Superior temporal gyrus (tissue), 1 donor: ENCODE data around the gene MYO15A.

Experiments used
- DNase-seq: peaks from one replicate; pipeline ENCODE4 v3.0.0-alpha.2; 2016; ENCODE audit errors: extremely low spot score

The MYO15A gene

GRCh38 chr17:18218756-18219415 is 110.3 kb downstream of the MYO15A start:
- DNase-seq = no peak

- no peak for DNase-seq
These were observed 115.5 kb downstream of the MYO15A start for GRCh38 chr17:18224053-18224386.

- no peak for DNase-seq
These were observed 116.0 kb downstream of the MYO15A start for GRCh38 chr17:18224387-18225120.

GRCh38 chr17:18225121-18225641 is 116.6 kb downstream of the MYO15A start, which contains the start of gene LLGL1:
LLGL1 (plus strand) TSS chr17:18225635; CDS start chr17:18225683, 48 bp downstream.
- DNase-seq = peak; percentile 90

GRCh38 chr17:18225642-18226283 is 117.2 kb downstream of the MYO15A start:
- DNase-seq = peak; percentile 27

GRCh38 chr17:18226284-18226945 is 117.9 kb downstream of the MYO15A start:
- DNase-seq = no peak

GRCh38 chr17:18227635-18228034 is 119.1 kb downstream of the MYO15A start:
- DNase-seq = no peak

- DNase-seq = peak; percentile 37
These were observed 119.7 kb downstream of the MYO15A start for GRCh38 chr17:18228176-18228682.

- no peak for DNase-seq
These were observed 120.7 kb downstream of the MYO15A start for GRCh38 chr17:18229254-18229653.
